Nephron (organoid): Measurements from ENCODE around the gene LPAR3.
A peak's percentile ranks its signal among the peaks of the same experiment; 100 is the strongest.

Experiments used
- H3K27ac Mint-ChIP-seq, 3 experiments: 2 replicates each; pipeline ENCODE4 v1.8.0; 2020; ENCODE audit warnings: mixed read lengths in 3 of 3, mild to moderate bottlenecking in 2 of 3, moderate library complexity in 1 of 3
- H3K27me3 Mint-ChIP-seq: 2 replicates; pipeline ENCODE4 v1.8.0; 2021; ENCODE audit warnings: low read depth, mild to moderate bottlenecking, moderate library complexity, mixed read lengths
- H3K36me3 Mint-ChIP-seq: 2 replicates; pipeline ENCODE4 v1.8.0; 2020; ENCODE audit warnings: low read depth, mixed read lengths
- H3K4me1 Mint-ChIP-seq: 2 replicates; pipeline ENCODE4 v1.8.0; 2020; ENCODE audit warnings: mixed read lengths
- H3K4me3 Mint-ChIP-seq, 3 experiments: 2 replicates each; pipeline ENCODE4 v1.8.0; 2020; ENCODE audit warnings: mild to moderate bottlenecking in 3 of 3, mixed read lengths in 3 of 3, moderate library complexity in 2 of 3
- H3K9me3 Mint-ChIP-seq: 2 replicates; pipeline ENCODE4 v1.8.0; 2020; ENCODE audit warnings: mixed read lengths
- CTCF ChIP-seq, 3 experiments: fragments of 200-600 bp; sonication (generic); IDR thresholded peaks; one replicate each; pipeline ENCODE4 v1.5.0; 2021; ENCODE audit warnings: antibody characterized with exemption in 3 of 3; ENCODE audit not compliant: unreplicated experiment in 3 of 3

Gene LPAR3

DNA sequence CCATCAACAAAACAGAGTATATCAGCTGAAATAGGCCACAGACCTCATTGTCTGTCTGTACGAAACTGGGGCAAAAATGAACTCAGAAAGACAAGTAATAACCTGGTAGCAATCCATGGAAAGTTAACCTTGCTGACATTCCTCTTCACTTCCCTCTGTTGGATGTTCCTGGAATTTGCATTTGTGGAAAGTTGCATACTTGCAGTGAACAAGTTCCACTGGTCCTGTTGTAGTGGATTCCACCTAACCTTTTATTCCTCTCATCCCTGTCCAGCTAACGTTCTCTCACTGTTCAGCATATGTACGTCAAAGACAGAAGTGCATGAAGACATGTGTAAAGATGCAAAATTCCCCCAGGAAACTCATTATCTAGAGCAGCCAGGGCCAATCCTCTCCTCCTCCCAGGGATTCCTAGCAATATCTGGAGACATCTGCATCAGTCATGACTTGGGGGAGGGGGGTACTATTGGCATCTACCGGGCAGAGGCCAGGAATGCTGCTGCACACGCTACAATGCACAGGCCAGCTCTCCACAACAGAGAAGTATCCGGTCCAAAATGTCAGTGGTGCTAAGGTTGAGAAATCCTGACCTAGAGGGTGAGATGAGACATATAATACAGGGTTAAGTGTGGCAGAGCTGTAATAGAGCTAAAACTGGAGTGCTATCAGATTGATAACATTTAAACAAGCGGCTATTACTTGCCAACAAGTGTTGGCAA, 8.2 kb downstream of the LPAR3 start:
- Mint-ChIP-seq H3K36me3 (no peaks in the 10 kb centered on the region), H3K9me3 (peaks cover 5% of the 10 kb centered on the region), H3K4me1 (no peaks in the 10 kb centered on the region), H3K27me3 (peaks cover 19% of the 10 kb centered on the region), H3K27ac (no peak overlapping the region), H3K4me3 (no peak overlapping the region)
- peak in 1 of 3 experiments; percentile 10 for TF ChIP-seq CTCF (IDR thresholded peaks at IDR 0.05; ENCODE audit: unreplicated experiment in 3 of 3)

DNA sequence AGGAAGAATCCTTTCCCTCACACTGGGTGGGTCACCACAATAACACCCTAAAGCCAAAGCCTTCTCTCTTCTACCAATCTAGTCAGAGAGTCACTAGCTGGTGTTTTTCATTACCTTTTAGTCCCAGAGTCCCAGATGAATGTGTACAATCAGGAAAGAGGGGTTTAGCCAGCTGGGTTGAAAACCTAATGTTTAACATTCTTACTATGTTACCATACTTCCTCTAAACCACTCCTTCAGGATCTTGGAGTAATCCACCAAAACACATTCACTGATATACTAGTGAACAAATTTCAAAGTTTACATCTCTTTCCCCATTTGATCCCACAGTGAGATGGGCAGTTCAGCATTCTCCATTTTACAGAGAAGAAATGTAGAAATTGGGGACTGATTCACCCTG, 9.7 kb downstream of the LPAR3 start:
- Mint-ChIP-seq H3K27ac (no peak overlapping the region), H3K9me3 (peaks cover 5% of the 10 kb centered on the region), H3K27me3 (peaks cover 16% of the 10 kb centered on the region), H3K36me3 (no peaks in the 10 kb centered on the region), H3K4me3 (no peak overlapping the region), H3K4me1 (no peaks in the 10 kb centered on the region)
- TF ChIP-seq CTCF (IDR thresholded peaks at IDR 0.05; ENCODE audit: unreplicated experiment in 3 of 3) = no peak

GRCh38 chr1:84877592-84877991, 15.4 kb downstream of the LPAR3 start:
- Mint-ChIP-seq H3K36me3 (no peaks in the 10 kb centered on the region), H3K4me3 (no peak overlapping the region), H3K27me3 (peaks cover 4% of the 10 kb centered on the region), H3K27ac (no peak overlapping the region), H3K9me3 (peaks cover 5% of the 10 kb centered on the region), H3K4me1 (no peaks in the 10 kb centered on the region)
- TF ChIP-seq CTCF (IDR thresholded peaks at IDR 0.05; ENCODE audit: unreplicated experiment in 3 of 3) = no peak

GRCh38 chr1:84876353-84876752, 16.7 kb downstream of the LPAR3 start:
- TF ChIP-seq CTCF (IDR thresholded peaks at IDR 0.05; ENCODE audit: unreplicated experiment in 3 of 3) = no peak
- H3K4me3 Mint-ChIP-seq = no peak overlapping the region
- H3K36me3 Mint-ChIP-seq = no peaks in the 10 kb centered on the region
- H3K9me3 Mint-ChIP-seq = peaks cover 3% of the 10 kb centered on the region
- peaks cover 4% of the 10 kb centered on the region for H3K27me3 Mint-ChIP-seq
- no peak overlapping the region for H3K27ac Mint-ChIP-seq
- peaks cover 8% of the 10 kb centered on the region for H3K4me1 Mint-ChIP-seq

DNA sequence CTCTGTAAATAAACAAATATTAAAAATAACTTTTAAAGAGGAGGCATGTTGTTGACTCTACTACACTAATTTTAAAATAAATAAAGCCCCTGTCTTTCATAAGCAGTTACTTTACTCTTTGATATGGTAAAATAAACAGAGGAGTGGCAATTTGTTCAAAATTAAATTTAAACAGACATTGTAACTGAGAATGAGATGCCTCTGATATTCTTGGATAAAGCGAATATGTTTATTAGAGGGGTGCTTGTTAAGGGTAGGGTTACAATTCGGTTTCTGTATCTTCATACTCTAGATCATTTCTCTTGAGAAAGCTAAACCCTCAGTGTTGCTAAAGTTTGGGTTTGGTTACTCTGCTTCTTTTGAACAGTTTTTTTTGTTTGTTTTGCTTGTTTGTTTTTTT, 19.6 kb downstream of the LPAR3 start:
- Mint-ChIP-seq H3K4me1 (peaks cover 22% of the 10 kb centered on the region), H3K4me3 (no peak overlapping the region)

More for the DNA sequence above, 19.6 kb downstream of the LPAR3 start:
- H3K27ac Mint-ChIP-seq = no peak overlapping the region
- no peaks in the 10 kb centered on the region for H3K36me3 Mint-ChIP-seq
- TF ChIP-seq CTCF (IDR thresholded peaks at IDR 0.05; ENCODE audit: unreplicated experiment in 3 of 3) = no peak
- H3K9me3 Mint-ChIP-seq = no peaks in the 10 kb centered on the region
- peaks cover 3% of the 10 kb centered on the region for H3K27me3 Mint-ChIP-seq
